Endothelial cell (in vitro differentiated cells): ENCODE results near the gene DNMT3L. TPM values are rescaled to one million over a fixed set of nuclear protein-coding genes. Genes with fewer than 3 reads are reported as not detected.

Experiments
- DNase-seq: peaks from one replicate; pipeline ENCODE4 v3.0.0; 2021; ENCODE audit warnings: low spot score
- H3K27ac Mint-ChIP-seq: one replicate; pipeline ENCODE4 v1.8.0; 2021; ENCODE audit warnings: mixed read lengths, inconsistent platforms; ENCODE audit not compliant: unreplicated experiment
- H3K27me3 Mint-ChIP-seq: one replicate; pipeline ENCODE4 v1.8.0; 2021; ENCODE audit warnings: mild to moderate bottlenecking, moderate library complexity, mixed read lengths, inconsistent platforms; ENCODE audit not compliant: unreplicated experiment
- H3K36me3 Mint-ChIP-seq: one replicate; pipeline ENCODE4 v1.8.0; 2021; ENCODE audit warnings: mild to moderate bottlenecking, low read depth, mixed read lengths, inconsistent platforms; ENCODE audit not compliant: unreplicated experiment
- H3K4me1 Mint-ChIP-seq: one replicate; pipeline ENCODE4 v1.8.0; 2021; ENCODE audit warnings: mild to moderate bottlenecking, mixed read lengths, inconsistent platforms; ENCODE audit not compliant: unreplicated experiment
- H3K4me3 Mint-ChIP-seq: one replicate; pipeline ENCODE4 v1.8.0; 2021; ENCODE audit warnings: mild to moderate bottlenecking, mixed read lengths, inconsistent platforms; ENCODE audit not compliant: unreplicated experiment
- H3K9me3 Mint-ChIP-seq: one replicate; pipeline ENCODE4 v1.8.0; 2021; ENCODE audit warnings: mixed read lengths, inconsistent platforms; ENCODE audit not compliant: unreplicated experiment
- total RNA-seq: library from RNA; stranded (reverse); fragmentation: NEBNext Ultra II Directional; extraction: Animal tissue kit (Norgen Biotek cat#: 25700); gene quantifications from one replicate; pipeline ENCODE4 v1.2.1, GENCODE V29; 2021; ENCODE audit not compliant: unreplicated experiment
- TF ChIP-seq, protein P1 (sequence below): fragments of 200-600 bp; sonication (generic); IDR thresholded peaks from one replicate; pipeline ENCODE4 v1.5.0; 2021; ENCODE audit warnings: antibody characterized with exemption; ENCODE audit not compliant: unreplicated experiment

Gene DNMT3L
- total RNA-seq, 1 donor from 2014 or later: not detected

DNA sequence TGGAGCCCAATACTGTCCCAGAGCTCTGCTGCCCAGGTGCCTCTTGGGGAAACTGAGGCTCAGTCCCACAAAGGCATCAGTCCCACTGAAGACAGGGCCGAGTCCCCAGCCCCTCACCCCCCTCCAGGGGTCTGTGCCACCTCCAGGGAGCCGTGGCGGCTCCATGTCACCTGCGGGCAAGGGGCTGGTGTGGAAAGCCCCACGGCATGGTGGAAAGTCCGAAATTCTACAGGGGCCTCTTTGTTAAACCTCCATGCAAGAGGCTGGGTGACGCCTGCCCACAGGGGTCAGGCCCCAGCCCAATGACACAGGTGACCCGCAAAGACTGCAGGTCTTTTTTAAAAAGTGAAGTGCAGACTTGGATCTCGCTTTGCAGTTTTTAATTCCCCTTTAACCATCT lies 20.7 kb upstream of the DNMT3L start:
- TF ChIP-seq, protein P1, sequence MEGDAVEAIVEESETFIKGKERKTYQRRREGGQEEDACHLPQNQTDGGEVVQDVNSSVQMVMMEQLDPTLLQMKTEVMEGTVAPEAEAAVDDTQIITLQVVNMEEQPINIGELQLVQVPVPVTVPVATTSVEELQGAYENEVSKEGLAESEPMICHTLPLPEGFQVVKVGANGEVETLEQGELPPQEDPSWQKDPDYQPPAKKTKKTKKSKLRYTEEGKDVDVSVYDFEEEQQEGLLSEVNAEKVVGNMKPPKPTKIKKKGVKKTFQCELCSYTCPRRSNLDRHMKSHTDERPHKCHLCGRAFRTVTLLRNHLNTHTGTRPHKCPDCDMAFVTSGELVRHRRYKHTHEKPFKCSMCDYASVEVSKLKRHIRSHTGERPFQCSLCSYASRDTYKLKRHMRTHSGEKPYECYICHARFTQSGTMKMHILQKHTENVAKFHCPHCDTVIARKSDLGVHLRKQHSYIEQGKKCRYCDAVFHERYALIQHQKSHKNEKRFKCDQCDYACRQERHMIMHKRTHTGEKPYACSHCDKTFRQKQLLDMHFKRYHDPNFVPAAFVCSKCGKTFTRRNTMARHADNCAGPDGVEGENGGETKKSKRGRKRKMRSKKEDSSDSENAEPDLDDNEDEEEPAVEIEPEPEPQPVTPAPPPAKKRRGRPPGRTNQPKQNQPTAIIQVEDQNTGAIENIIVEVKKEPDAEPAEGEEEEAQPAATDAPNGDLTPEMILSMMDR: no peak
- H3K4me3 Mint-ChIP-seq: no peak overlapping the region

DNA sequence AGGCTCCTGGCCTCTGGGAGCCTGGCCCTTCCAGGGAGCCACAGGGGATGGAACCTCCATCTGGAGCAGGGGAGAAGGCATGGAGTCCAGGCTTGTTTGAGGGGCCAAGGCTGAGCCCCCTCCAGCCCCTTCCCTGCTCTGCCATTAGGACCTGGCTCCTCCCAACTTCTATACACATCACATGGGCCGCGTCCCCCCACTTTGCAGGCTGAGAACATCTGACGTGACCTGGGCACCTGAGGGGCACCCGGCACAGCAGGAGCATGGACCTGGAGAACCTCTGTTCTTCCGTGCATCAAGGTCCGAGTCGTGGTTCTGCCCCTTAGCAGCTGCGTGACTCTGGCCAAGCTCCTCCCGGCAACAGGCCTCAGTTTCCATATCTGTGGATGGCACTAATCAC lies 20.1 kb upstream of the DNMT3L start:
- TF ChIP-seq, protein P1: no peak
- no peak for DNase-seq
- Mint-ChIP-seq H3K27ac (no peak overlapping the region), H3K27me3 (peaks cover 4% of the 10 kb centered on the region), H3K36me3 (no peaks in the 10 kb centered on the region), H3K4me3 (no peak overlapping the region), H3K9me3 (no peaks in the 10 kb centered on the region), H3K4me1 (no peaks in the 10 kb centered on the region)

More for the DNA sequence above, 20.7 kb upstream of the DNMT3L start:
- H3K27ac Mint-ChIP-seq: no peak overlapping the region
- DNase-seq: no peak
- H3K36me3 Mint-ChIP-seq: no peaks in the 10 kb centered on the region
- H3K9me3 Mint-ChIP-seq: no peaks in the 10 kb centered on the region
- H3K4me1 Mint-ChIP-seq: no peaks in the 10 kb centered on the region
- peaks cover 4% of the 10 kb centered on the region for H3K27me3 Mint-ChIP-seq

- TF ChIP-seq, protein P1: no peak
- Mint-ChIP-seq H3K4me1 (no peaks in the 10 kb centered on the region), H3K9me3 (no peaks in the 10 kb centered on the region), H3K27ac (no peak overlapping the region), H3K4me3 (no peak overlapping the region), H3K27me3 (peaks cover 4% of the 10 kb centered on the region), H3K36me3 (no peaks in the 10 kb centered on the region)
- no peak for DNase-seq
These were observed 17.9 kb upstream of the DNMT3L start for GRCh38 chr21:44279354-44280260.

- H3K27me3 Mint-ChIP-seq: peaks cover 2% of the 10 kb centered on the region
- no peak overlapping the region for H3K27ac Mint-ChIP-seq
- DNase-seq: no peak
- H3K9me3 Mint-ChIP-seq: no peaks in the 10 kb centered on the region
- H3K4me3 Mint-ChIP-seq: no peak overlapping the region
- H3K4me1 Mint-ChIP-seq: no peaks in the 10 kb centered on the region
- TF ChIP-seq, protein P1: no peak
- H3K36me3 Mint-ChIP-seq: no peaks in the 10 kb centered on the region
These were observed 13.3 kb upstream of the DNMT3L start for GRCh38 chr21:44275041-44275440.

- Mint-ChIP-seq H3K4me1 (no peaks in the 10 kb centered on the region), H3K36me3 (no peaks in the 10 kb centered on the region), H3K27me3 (no peaks in the 10 kb centered on the region), H3K9me3 (no peaks in the 10 kb centered on the region), H3K27ac (no peak overlapping the region), H3K4me3 (no peak overlapping the region)
- DNase-seq: no peak
- TF ChIP-seq, protein P1: no peak
These were observed 11.3 kb upstream of the DNMT3L start for GRCh38 chr21:44273046-44273445.
